Activated CD8-positive, alpha-beta memory T cell treated with anti-CD3 and anti-CD28 coated beads for 1 hour (primary cell): Measurements from ENCODE around the gene GSG1L2.
"Not testable (repeated sequence)": the region's sequence is repeated elsewhere in the genome, so short reads cannot be mapped to it uniquely, and the experiment has no call there.

Experiments
- DNase-seq, 2 donors: peaks; one replicate each; pipeline ENCODE4 v3.0.0-alpha.2; 2020; ENCODE audit warnings: low read depth in 1 of 2; ENCODE audit errors: extremely low read depth in 1 of 2

The GSG1L2 gene

GRCh38 chr17:9790889-9791876 is 30.7 kb downstream of the GSG1L2 start, which contains the start of gene DHRS7C:
Gene DHRS7C, minus strand, starts transcription at chr17:9791592. Its CDS starts 308 bp downstream, at chr17:9791284.
- DNase-seq = no peak

GRCh38 chr17:9790316-9790715 is 31.6 kb downstream of the GSG1L2 start:
- no peak for DNase-seq

GRCh38 chr17:9788601-9789000 is 33.3 kb downstream of the GSG1L2 start:
- DNase-seq = no peak

- no peak for DNase-seq
Measured at GRCh38 chr17:9784544-9784943, 37.3 kb downstream of the GSG1L2 start.

GRCh38 chr17:9783465-9783864 is 38.4 kb downstream of the GSG1L2 start:
- DNase-seq = not testable (repeated sequence)

- DNase-seq = no peak
Measured at GRCh38 chr17:9783050-9783449, 38.8 kb downstream of the GSG1L2 start.

- no peak for DNase-seq
Measured at GRCh38 chr17:9780552-9780951, 41.3 kb downstream of the GSG1L2 start.

- no peak for DNase-seq
Measured at GRCh38 chr17:9776911-9777310, 45.0 kb downstream of the GSG1L2 start.

GRCh38 chr17:9772658-9773057 is 49.2 kb downstream of the GSG1L2 start:
- DNase-seq = no peak

- DNase-seq = no peak
Measured at GRCh38 chr17:9771465-9771864, 50.4 kb downstream of the GSG1L2 start.

- DNase-seq = no peak
Measured at GRCh38 chr17:9769036-9769695, 52.7 kb downstream of the GSG1L2 start.

- no peak for DNase-seq
Measured at GRCh38 chr17:9768381-9768934, 53.4 kb downstream of the GSG1L2 start.

- DNase-seq = no peak
Measured at GRCh38 chr17:9767432-9767991, 54.4 kb downstream of the GSG1L2 start.

- no peak for DNase-seq
Measured at GRCh38 chr17:9766970-9767369, 54.9 kb downstream of the GSG1L2 start.

GRCh38 chr17:9765322-9765721 is 56.6 kb downstream of the GSG1L2 start:
- DNase-seq = no peak

- no peak for DNase-seq
Measured at GRCh38 chr17:9763643-9764042, 58.2 kb downstream of the GSG1L2 start.

- DNase-seq = no peak
Measured at GRCh38 chr17:9760266-9760665, 61.6 kb downstream of the GSG1L2 start.

GRCh38 chr17:9755083-9755482 is 66.8 kb downstream of the GSG1L2 start:
- no peak for DNase-seq
